Stomach smooth muscle (tissue), 2 donors: Measurements from ENCODE around the gene ENGASE.
A peak's percentile ranks its signal among the peaks of the same experiment; 100 is the strongest.

Source experiments
- H3K27ac ChIP-seq: one replicate; pipeline ENCODE4 v1.7.0; 2013; ENCODE audit warnings: mild to moderate bottlenecking, low read length, inconsistent platforms
- H3K27me3 ChIP-seq, 2 donors: one replicate each; pipeline ENCODE4 v1.7.0; 2013; ENCODE audit warnings: low read length in 2 of 2; ENCODE audit not compliant: insufficient read depth in 2 of 2, control insufficient read depth in 1 of 2
- H3K36me3 ChIP-seq, 2 donors: one replicate each; pipeline ENCODE4 v1.7.0; 2013; ENCODE audit warnings: low read length in 2 of 2; ENCODE audit not compliant: control insufficient read depth in 2 of 2, insufficient read depth in 2 of 2
- H3K4me1 ChIP-seq: one replicate; pipeline ENCODE4 v1.7.0; 2013; ENCODE audit warnings: low read length; ENCODE audit not compliant: control insufficient read depth, insufficient read depth
- H3K4me3 ChIP-seq, 2 donors: one replicate each; pipeline ENCODE4 v1.7.0; 2013; ENCODE audit warnings: low read length in 2 of 2
- H3K9ac ChIP-seq, 2 donors: one replicate each; pipeline ENCODE4 v1.7.0; 2013; ENCODE audit warnings: low read length in 2 of 2, mild to moderate bottlenecking in 1 of 2
- H3K9me3 ChIP-seq, 2 donors: one replicate each; pipeline ENCODE4 v1.7.0; 2013; ENCODE audit warnings: low read length in 2 of 2; ENCODE audit not compliant: control insufficient read depth in 2 of 2
- donor health status: healthy.
- donor health status: Pancreatic carcinoma.

The ENGASE gene

DNA sequence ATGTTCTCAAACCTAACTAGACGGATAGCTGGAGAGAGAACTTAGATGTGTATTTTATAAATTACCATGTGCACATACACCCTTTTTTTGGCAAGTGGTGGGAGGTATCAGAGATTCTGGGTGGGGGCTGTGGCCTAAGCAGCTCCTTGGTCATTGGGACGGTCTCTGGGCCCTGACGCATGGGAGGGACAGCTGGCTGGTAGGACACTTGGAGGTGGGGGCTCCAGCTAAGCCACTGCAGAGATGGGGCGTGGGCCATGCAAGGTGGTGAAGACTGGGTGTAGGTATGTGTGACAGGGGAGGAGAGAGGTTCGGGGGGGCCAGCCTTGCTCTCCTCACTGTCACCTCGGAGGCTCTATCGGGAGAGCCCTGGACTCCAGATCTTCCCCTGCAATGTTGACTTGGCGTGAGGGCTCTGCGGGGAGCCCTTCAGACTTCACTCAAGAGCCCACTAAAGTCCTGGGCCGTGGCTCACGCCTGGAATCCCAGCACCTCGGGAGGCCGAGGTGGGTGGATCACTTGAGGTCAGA lies 33.5 kb upstream of the ENGASE start:
- Histone ChIP-seq H3K9me3 (no peaks in the 10 kb centered on the region), H3K4me1 (peaks cover 15% of the 10 kb centered on the region), H3K27ac (no peak overlapping the region), H3K4me3 (no peak overlapping the region), H3K27me3 (no peaks in the 10 kb centered on the region), H3K36me3 (peaks cover 0 to 5% of the 10 kb centered on the region in 2 donors), H3K9ac (no peak overlapping the region)

DNA sequence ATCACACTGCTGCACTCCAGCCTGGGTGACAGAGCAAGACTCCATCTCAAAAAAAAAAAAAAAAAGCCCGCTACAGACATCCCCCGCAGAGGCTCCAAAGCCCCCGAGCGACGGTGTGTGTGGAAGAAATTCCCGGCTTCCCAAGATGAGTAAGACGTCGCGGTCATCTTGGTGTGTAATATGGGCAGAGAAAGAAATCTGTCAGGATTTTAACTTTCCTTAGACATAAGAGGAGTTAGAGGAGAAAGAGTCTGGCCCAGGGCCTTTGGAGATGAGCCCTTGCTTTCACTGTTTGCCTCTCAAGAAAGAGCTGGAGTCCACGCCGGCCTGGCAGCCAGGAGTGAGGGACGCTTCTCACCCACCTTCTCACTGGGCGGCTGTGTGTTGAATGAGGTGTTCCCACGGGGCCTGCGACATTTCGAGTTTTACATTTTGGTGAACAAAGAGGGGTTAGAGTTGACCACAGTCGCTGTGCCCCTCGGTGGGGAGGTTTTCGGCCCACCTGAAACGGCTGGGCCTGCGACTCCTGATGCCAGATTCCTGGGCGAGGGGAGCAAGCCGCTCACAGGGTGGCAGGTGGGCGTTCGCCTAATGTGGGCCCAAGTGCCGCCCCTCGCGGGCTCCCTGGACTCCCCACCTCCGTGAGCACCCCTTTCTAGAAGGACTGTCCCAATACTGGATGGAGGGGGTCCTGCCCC lies 32.8 kb upstream of the ENGASE start:
- Histone ChIP-seq H3K4me1 (peaks cover 20% of the 10 kb centered on the region), H3K4me3 (no peak overlapping the region), H3K9me3 (no peaks in the 10 kb centered on the region), H3K27me3 (no peaks in the 10 kb centered on the region), H3K9ac (peak overlapping the region in 1 of 2 donors; percentile 13), H3K27ac (no peak overlapping the region), H3K36me3 (peaks cover 0 to 5% of the 10 kb centered on the region in 2 donors)

DNA sequence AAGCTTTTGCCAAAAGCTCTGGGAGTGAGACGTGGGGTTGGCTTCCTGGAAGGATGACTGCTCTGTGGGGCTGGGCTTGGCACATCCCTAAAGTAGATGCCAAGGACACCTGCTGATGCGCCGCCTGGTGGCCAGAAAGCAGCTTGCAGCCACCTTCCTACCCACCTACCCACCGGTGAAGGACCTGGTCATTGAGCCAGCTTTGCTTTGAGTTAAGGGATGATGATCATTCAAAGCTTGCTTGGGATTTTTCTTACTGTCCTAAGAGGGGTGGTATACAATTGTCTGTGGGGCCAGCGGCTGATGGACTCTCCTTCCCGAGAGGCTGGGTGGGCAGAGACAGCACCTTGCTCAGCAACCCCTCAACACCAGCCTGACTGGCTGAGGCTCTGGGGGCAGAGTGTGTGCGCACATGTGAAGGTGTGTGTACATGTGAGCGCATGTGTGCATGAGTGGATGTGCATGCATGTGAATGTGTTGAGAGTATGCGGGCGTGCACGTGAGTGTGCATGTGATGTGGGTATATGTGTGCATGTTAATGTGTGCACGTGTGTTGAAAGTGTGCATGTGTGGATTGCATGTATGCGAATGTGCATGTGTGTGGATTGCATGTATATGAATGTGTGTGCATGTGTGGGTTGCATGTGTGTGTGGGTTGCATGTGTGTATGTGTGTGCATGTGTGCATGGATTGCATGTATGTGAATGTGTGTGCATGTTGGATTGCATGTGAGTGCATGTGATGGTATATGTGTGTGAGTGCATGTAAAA lies 32.0 kb upstream of the ENGASE start:
- no peak overlapping the region for H3K9ac ChIP-seq
- H3K36me3 ChIP-seq = peaks cover under 1 to 8% of the 10 kb centered on the region in 2 donors
- peaks cover 20% of the 10 kb centered on the region for H3K4me1 ChIP-seq
- H3K9me3 ChIP-seq = no peaks in the 10 kb centered on the region
- no peak overlapping the region for H3K4me3 ChIP-seq
- no peak overlapping the region for H3K27ac ChIP-seq
- no peaks in the 10 kb centered on the region for H3K27me3 ChIP-seq

DNA sequence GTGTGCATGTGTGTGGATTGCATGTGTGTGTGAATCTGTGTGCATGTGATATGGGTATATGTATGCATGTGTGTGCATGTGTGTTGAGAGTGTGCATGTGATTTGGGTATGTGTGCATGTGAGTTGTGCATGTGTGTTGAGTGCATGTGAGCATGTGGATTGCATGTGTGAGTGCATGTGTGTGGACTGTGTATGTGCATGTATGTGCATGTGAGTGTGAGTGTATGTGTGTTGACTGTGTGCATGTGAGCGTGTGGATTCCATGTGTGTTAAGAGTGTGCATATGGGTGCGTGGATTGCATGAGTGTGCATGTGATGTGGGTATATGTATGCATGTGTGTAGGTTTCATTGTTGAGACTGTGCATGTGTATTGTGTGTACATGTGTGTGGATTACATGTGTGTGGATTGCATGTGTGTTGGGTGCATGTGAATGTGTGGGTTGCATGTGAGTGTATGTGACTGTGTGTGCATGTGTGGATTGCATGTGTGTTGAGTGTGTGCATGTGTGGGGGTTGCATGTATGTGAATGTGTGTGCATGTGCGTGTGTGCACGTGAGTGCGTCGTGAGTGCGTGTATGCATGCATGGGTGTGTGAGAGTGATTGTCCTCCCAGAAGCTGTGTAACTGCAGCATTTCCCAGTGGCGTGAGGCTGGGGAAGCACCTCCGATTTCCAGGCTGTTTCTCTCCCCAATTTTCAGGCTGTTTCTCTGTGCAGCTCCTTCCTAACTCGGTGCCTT lies 31.3 kb upstream of the ENGASE start:
- Histone ChIP-seq H3K4me1 (peaks cover 18% of the 10 kb centered on the region), H3K4me3 (no peak overlapping the region), H3K27ac (no peak overlapping the region), H3K9me3 (no peaks in the 10 kb centered on the region), H3K36me3 (peaks cover 4 to 13% of the 10 kb centered on the region in 2 donors), H3K27me3 (no peaks in the 10 kb centered on the region), H3K9ac (no peak overlapping the region)

DNA sequence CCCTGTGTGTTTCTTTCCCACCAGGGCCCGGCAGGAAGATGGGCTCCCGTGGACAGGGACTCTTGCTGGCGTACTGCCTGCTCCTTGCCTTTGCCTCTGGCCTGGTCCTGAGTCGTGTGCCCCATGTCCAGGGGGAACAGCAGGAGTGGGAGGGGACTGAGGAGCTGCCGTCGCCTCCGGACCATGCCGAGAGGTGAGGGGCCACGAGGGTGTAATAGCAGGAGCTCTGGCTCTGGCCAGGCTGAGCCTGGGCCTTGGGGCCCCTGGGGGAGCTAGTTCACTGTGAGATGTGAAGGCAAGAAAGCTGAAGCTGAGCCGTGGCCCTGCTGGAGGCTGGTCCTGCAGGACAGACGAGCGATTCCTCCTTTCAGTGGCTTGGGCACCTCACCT lies 30.7 kb upstream of the ENGASE start:
- Histone ChIP-seq H3K27me3 (no peaks in the 10 kb centered on the region), H3K27ac (no peak overlapping the region), H3K4me3 (no peak overlapping the region), H3K4me1 (peaks cover 18% of the 10 kb centered on the region), H3K36me3 (peaks cover 4 to 13% of the 10 kb centered on the region in 2 donors), H3K9ac (no peak overlapping the region), H3K9me3 (no peaks in the 10 kb centered on the region)

DNA sequence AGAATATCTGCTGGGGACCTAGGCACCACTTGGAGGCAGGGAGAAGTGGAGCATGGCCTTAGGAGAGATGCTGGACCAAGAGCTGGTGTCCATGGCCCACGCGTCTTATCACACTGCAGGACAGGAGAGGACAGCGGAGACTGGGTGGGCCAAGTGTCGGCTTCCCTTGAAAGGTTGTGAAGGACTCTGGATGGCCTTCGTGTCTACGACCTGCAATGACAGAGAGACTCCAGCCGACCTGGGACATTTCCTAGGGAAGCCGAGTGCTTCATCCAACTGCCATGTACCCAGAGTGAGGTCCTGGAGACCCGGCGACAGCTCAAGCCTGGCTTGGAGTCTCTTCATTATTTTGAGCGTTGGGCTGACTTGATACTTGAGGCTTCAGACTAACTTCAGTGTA lies 30.2 kb upstream of the ENGASE start:
- H3K27ac ChIP-seq = no peak overlapping the region
- peaks cover 18% of the 10 kb centered on the region for H3K4me1 ChIP-seq
- no peak overlapping the region for H3K9ac ChIP-seq
- peaks cover 4 to 13% of the 10 kb centered on the region in 2 donors for H3K36me3 ChIP-seq
- no peaks in the 10 kb centered on the region for H3K9me3 ChIP-seq
- H3K27me3 ChIP-seq = no peaks in the 10 kb centered on the region
- H3K4me3 ChIP-seq = no peak overlapping the region

DNA sequence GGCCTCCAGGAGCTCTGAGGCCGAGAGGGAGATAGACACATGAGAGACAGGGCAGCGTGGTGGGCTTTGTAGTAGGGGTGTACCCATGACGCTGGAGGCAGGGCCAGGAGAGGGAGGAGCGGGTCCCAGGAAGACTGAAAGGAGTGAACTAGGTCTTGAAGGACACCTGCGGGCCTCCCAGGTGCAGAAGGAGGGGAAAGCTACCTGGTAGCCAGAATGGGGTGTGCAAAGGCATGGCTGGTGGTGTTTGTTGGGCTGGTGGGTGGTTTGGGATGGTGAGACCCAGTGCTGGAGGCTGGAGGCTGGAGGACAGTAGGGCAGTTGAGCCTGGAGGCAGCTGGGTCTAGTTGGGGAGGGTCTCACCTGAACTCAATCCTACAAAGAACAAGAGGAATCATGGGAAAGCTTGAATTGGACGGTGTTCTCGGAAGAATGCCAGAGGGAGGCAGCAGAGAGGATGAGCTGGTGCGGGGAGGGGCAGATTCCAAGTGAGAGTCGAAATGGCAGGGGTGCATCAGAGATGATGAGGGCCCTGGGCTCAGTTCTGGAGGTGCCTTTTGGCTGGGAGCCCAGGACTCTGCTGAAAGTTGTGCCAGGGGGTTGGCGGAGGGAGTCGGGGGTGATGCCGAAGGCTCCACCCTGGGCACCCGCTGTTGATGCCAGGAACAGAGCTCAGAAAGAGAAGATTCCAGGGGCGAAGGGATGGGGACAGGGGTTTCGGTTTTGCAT lies 29.5 kb upstream of the ENGASE start:
- H3K4me1 ChIP-seq = peaks cover 18% of the 10 kb centered on the region
- H3K27me3 ChIP-seq = no peaks in the 10 kb centered on the region
- H3K36me3 ChIP-seq = peaks cover 4 to 13% of the 10 kb centered on the region in 2 donors
- H3K9ac ChIP-seq = no peak overlapping the region
- no peaks in the 10 kb centered on the region for H3K9me3 ChIP-seq
- H3K27ac ChIP-seq = no peak overlapping the region
- no peak overlapping the region for H3K4me3 ChIP-seq

DNA sequence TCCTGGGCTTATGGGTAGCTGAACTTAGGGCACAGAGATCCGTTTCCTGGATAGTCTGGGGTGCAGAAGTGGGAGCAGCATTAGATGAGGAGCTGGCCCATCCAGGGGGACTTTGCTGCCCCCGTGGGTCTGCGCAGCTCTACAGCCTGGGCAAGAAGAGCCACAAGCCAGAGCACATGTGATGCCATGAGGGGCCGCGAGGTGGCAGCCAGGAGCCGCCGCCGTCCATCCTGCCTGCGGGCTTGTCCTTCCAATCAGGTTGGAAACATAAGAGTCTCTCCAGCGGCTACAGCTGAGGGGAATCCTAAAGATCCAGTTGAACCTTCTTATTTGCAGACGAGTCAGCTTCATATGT lies 28.8 kb upstream of the ENGASE start:
- no peak overlapping the region for H3K9ac ChIP-seq

DNA sequence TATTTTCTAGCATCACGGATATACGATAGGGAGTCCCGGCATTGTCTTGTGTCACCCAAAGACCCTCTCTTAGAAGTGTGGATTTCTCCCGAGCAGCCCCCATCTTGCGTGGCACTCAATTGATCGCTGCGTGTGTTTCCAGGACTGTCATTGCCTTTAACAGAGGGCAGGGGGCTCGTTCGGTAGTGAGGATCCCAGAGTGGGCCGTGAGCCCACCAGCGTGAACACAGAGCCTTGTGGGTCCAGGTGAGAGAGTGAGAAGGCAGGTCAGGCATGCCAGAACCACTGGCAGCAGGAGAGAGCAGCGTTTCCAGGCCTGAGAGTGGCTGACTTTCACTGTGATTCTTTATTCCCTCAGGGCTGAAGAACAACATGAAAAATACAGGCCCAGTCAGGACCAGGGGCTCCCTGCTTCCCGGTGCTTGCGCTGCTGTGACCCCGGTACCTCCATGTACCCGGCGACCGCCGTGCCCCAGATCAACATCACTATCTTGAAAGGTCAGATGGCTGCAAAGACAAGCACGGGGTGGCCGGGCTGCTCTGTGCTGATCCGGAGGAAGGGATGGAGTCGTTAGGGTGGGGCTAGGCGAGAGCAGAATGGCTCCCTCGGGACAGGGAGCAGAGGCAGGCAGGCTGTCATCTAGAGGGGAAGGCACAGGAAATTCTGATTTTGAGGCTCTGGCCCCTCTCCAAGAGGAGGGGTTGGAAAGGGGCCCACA lies 28.3 kb upstream of the ENGASE start:
- H3K9ac ChIP-seq = no peak overlapping the region
- no peaks in the 10 kb centered on the region for H3K27me3 ChIP-seq
- H3K36me3 ChIP-seq = peaks cover 4 to 17% of the 10 kb centered on the region in 2 donors
- peaks cover 18% of the 10 kb centered on the region for H3K4me1 ChIP-seq
- peak overlapping the region in 1 of 2 donors; percentile 29 for H3K4me3 ChIP-seq
- no peak overlapping the region for H3K27ac ChIP-seq
- no peaks in the 10 kb centered on the region for H3K9me3 ChIP-seq

More for the DNA sequence above, 28.8 kb upstream of the ENGASE start:
- Histone ChIP-seq H3K4me3 (no peak overlapping the region), H3K27me3 (no peaks in the 10 kb centered on the region), H3K9me3 (no peaks in the 10 kb centered on the region), H3K4me1 (peaks cover 18% of the 10 kb centered on the region), H3K36me3 (peaks cover 4 to 15% of the 10 kb centered on the region in 2 donors), H3K27ac (no peak overlapping the region)

DNA sequence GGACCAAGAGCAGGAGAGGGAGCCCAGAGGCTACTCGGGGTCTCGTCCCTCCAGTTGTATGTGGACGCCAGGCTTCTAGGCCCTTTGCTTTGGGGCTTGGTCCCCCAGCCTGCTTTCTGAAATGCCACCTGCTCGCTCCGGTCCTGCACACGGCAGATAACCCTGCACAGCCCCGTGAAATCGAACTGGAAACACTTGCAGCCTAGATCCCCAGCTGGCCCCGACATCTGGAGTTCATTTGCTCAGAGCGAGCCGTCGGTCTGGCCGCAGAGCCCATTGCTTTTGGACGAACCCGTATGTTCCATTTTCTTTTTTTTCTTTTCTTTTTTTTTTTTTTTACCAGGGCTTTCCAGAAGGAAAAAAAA lies 27.7 kb upstream of the ENGASE start:
- Histone ChIP-seq H3K4me1 (peaks cover 18% of the 10 kb centered on the region), H3K9me3 (no peaks in the 10 kb centered on the region), H3K4me3 (peak overlapping the region in 1 of 2 donors; percentile 29), H3K27me3 (no peaks in the 10 kb centered on the region), H3K9ac (no peak overlapping the region), H3K27ac (no peak overlapping the region), H3K36me3 (peaks cover 4 to 17% of the 10 kb centered on the region in 2 donors)
